Measurements from ENCODE around the gene RYR3.

RYR3 gene

GRCh38 chr15:33382491-33382890, 71.7 kb downstream of the RYR3 start:
- Histone ChIP-seq H3K36me3 (ENCODE audit: insufficient read depth, low read length) (no peaks in the 10 kb centered on the region), H3K4me1 (ENCODE audit: insufficient read depth, low read length) (no peaks in the 10 kb centered on the region), H3K9ac (ENCODE audit: low read depth, low read length) (no peak overlapping the region), H3K9me3 (ENCODE audit: control insufficient read depth, insufficient read depth, low read length) (no peaks in the 10 kb centered on the region)

DNA sequence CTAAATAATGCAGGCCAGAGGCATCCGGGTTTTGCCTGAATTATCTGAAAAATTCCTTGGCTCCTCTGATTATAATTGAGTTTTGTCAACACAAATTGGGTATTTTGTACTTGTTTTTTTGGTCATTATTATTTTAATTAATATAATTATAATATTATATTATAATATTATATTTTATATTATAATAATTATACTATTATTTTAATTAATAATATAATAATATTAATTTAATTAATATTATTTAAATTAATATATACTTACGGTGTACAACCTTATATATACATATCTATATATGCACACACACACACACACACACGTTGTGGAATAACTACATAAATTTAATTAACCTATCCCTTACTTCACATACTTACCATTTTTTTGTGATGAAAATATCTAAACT, 73.5 kb downstream of the RYR3 start:
- no peak overlapping the region for H3K9ac ChIP-seq (ENCODE audit: low read depth, low read length)
- H3K4me1 ChIP-seq (ENCODE audit: insufficient read depth, low read length): no peaks in the 10 kb centered on the region
- no peaks in the 10 kb centered on the region for H3K36me3 ChIP-seq (ENCODE audit: insufficient read depth, low read length)
- no peaks in the 10 kb centered on the region for H3K9me3 ChIP-seq (ENCODE audit: control insufficient read depth, insufficient read depth, low read length)

DNA sequence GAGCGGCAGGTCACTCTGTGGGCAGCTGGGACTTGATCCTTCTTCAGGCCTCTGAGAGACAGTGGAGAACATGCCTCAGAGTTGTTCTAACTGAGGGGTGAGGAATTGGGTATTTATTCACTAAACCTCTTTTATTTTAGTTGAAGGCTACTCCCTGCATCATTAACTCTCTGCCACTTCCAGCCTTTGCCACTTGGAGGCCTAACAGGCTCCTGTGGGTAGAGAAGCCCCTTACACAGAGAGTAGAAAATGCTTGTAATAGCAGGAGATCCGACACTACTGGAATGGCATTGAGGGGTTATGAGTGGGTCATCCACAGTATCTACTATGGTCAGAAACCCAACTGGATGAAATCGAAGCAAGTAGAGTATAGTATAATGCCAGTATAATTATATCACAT, 81.7 kb downstream of the RYR3 start:
- no peaks in the 10 kb centered on the region for H3K36me3 ChIP-seq (ENCODE audit: insufficient read depth, low read length)
- no peaks in the 10 kb centered on the region for H3K9me3 ChIP-seq (ENCODE audit: control insufficient read depth, insufficient read depth, low read length)
- peaks cover 9% of the 10 kb centered on the region for H3K4me1 ChIP-seq (ENCODE audit: insufficient read depth, low read length)
- no peak overlapping the region for H3K9ac ChIP-seq (ENCODE audit: low read depth, low read length)

DNA sequence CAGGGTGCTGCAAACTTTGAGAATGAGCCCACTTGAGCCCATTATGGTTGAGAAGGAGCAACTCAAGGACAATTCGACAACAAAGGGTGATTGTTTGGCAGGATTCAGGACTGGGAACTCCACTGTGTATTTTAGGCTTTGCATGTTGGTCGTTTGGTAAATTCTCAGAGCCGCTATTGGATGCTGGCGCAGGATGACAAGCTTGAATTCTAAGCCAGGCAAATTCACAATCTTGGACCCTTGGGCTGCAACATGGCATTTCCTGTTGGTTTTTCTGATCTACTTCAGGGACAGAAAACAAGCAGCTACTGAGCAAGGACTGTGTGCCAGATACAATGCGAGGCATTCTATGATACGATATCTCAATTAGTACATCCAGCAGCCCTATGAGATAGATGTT, 82.8 kb downstream of the RYR3 start:
- Histone ChIP-seq H3K9me3 (ENCODE audit: control insufficient read depth, insufficient read depth, low read length) (no peaks in the 10 kb centered on the region), H3K36me3 (ENCODE audit: insufficient read depth, low read length) (no peaks in the 10 kb centered on the region), H3K4me1 (ENCODE audit: insufficient read depth, low read length) (peaks cover 9% of the 10 kb centered on the region), H3K9ac (ENCODE audit: low read depth, low read length) (no peak overlapping the region)

DNA sequence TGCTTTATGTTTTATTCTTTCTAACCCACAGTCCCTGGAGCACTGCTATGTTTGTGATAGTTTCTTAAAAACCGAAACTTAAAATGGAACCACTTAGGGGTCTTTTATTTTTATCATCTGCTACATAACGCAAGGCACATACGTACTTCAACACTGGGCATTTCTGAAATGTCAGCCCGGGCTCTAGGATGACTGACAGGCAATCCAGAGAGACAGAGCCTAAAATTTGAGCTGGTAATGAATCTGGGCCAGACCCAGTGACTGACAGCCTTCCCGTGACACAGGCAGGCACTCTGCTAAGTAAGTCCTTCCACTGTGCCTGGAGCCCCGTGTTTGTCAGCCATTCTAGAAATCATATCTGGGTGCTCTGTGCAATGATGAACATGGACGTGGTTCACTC, 84.6 kb downstream of the RYR3 start:
- Histone ChIP-seq H3K9ac (ENCODE audit: low read depth, low read length) (no peak overlapping the region), H3K9me3 (ENCODE audit: control insufficient read depth, insufficient read depth, low read length) (no peaks in the 10 kb centered on the region), H3K36me3 (ENCODE audit: insufficient read depth, low read length) (no peaks in the 10 kb centered on the region), H3K4me1 (ENCODE audit: insufficient read depth, low read length) (peaks cover 9% of the 10 kb centered on the region)

- H3K9ac ChIP-seq (ENCODE audit: low read depth, low read length): no peak overlapping the region
- H3K4me1 ChIP-seq (ENCODE audit: insufficient read depth, low read length): peaks cover 9% of the 10 kb centered on the region
- no peaks in the 10 kb centered on the region for H3K9me3 ChIP-seq (ENCODE audit: control insufficient read depth, insufficient read depth, low read length)
- H3K36me3 ChIP-seq (ENCODE audit: insufficient read depth, low read length): no peaks in the 10 kb centered on the region
These were observed 85.1 kb downstream of the RYR3 start for GRCh38 chr15:33395846-33396245.

GRCh38 chr15:33396475-33396874, 85.7 kb downstream of the RYR3 start:
- Histone ChIP-seq H3K36me3 (ENCODE audit: insufficient read depth, low read length) (no peaks in the 10 kb centered on the region), H3K9ac (ENCODE audit: low read depth, low read length) (no peak overlapping the region), H3K9me3 (ENCODE audit: control insufficient read depth, insufficient read depth, low read length) (no peaks in the 10 kb centered on the region), H3K4me1 (ENCODE audit: insufficient read depth, low read length) (peaks cover 9% of the 10 kb centered on the region)

GRCh38 chr15:33398555-33398954, 87.8 kb downstream of the RYR3 start:
- H3K4me1 ChIP-seq (ENCODE audit: insufficient read depth, low read length): peaks cover 9% of the 10 kb centered on the region
- H3K9me3 ChIP-seq (ENCODE audit: control insufficient read depth, insufficient read depth, low read length): no peaks in the 10 kb centered on the region
- H3K36me3 ChIP-seq (ENCODE audit: insufficient read depth, low read length): no peaks in the 10 kb centered on the region
- no peak overlapping the region for H3K9ac ChIP-seq (ENCODE audit: low read depth, low read length)

DNA sequence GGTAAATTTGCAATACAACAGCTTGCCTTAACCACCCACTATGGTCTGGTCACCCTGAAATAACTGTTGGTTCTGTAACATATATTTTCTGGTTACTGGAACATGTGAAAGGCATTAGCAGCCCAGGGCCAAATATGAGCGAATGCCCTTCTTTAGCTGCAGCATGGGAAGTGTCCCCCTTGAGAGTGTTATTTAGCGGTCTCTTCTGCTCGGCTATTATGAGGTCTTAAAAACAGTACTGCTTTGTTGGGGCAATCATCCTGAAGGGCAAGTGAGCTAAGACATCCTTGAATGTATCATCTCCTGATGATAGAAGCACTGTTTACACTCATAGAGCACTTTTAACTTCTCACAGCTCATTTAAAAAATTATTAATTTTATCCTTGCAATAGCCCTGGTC, 90.2 kb downstream of the RYR3 start:
- H3K4me1 ChIP-seq (ENCODE audit: insufficient read depth, low read length): peaks cover 9% of the 10 kb centered on the region
- no peak overlapping the region for H3K9ac ChIP-seq (ENCODE audit: low read depth, low read length)
- H3K36me3 ChIP-seq (ENCODE audit: insufficient read depth, low read length): no peaks in the 10 kb centered on the region
- no peaks in the 10 kb centered on the region for H3K9me3 ChIP-seq (ENCODE audit: control insufficient read depth, insufficient read depth, low read length)

DNA sequence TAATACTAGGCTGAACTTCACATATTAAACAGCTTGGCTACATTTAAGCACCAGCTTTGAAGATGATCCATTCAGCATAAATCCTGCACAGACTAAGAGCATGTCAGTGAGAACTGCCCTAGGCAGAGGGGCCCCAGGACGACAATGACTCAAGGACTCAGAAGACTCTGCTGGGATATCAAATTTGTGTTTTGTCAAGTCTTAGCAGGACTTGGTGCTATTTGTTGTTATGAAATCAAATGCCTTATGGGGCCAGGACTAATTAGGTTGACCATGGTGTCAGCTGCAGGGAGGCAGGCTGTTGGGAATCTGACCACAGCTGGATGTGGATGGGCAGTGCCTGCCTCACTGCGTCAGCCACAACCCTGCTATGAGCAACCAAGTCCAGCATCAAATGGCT, 91.8 kb downstream of the RYR3 start:
- Histone ChIP-seq H3K9ac (ENCODE audit: low read depth, low read length) (no peak overlapping the region), H3K36me3 (ENCODE audit: insufficient read depth, low read length) (no peaks in the 10 kb centered on the region), H3K4me1 (ENCODE audit: insufficient read depth, low read length) (no peaks in the 10 kb centered on the region), H3K9me3 (ENCODE audit: control insufficient read depth, insufficient read depth, low read length) (no peaks in the 10 kb centered on the region)

- Histone ChIP-seq H3K4me1 (ENCODE audit: insufficient read depth, low read length) (no peaks in the 10 kb centered on the region), H3K9me3 (ENCODE audit: control insufficient read depth, insufficient read depth, low read length) (no peaks in the 10 kb centered on the region), H3K9ac (ENCODE audit: low read depth, low read length) (no peak overlapping the region), H3K36me3 (ENCODE audit: insufficient read depth, low read length) (no peaks in the 10 kb centered on the region)
These were observed 94.3 kb downstream of the RYR3 start for GRCh38 chr15:33405096-33405495.

- H3K9me3 ChIP-seq (ENCODE audit: control insufficient read depth, insufficient read depth, low read length): no peaks in the 10 kb centered on the region
- H3K4me1 ChIP-seq (ENCODE audit: insufficient read depth, low read length): no peaks in the 10 kb centered on the region
- no peak overlapping the region for H3K9ac ChIP-seq (ENCODE audit: low read depth, low read length)
- H3K36me3 ChIP-seq (ENCODE audit: insufficient read depth, low read length): no peaks in the 10 kb centered on the region
These were observed 101.1 kb downstream of the RYR3 start for GRCh38 chr15:33411596-33412540.

DNA sequence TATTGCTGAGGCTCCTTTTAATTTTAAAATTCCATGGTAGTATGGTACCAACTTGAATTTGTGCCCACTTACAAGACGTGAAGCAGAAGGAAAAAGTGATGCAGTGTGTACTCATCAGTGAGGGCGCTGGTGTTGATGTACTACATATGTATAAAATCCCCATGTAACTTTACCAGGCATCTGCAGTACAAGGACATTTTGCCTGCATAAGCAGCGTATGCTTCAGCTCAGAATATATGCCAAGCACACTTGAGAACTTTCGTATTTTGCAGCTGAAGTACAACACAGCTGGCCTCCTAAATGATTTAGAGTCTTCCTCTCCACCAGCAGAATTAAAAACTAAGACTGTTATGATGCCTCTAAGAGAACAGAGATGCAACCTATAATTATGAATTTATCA, 108.9 kb downstream of the RYR3 start:
- Histone ChIP-seq H3K36me3 (ENCODE audit: insufficient read depth, low read length) (no peaks in the 10 kb centered on the region), H3K9ac (ENCODE audit: low read depth, low read length) (no peak overlapping the region), H3K4me1 (ENCODE audit: insufficient read depth, low read length) (no peaks in the 10 kb centered on the region), H3K9me3 (ENCODE audit: control insufficient read depth, insufficient read depth, low read length) (no peaks in the 10 kb centered on the region)

GRCh38 chr15:33424025-33424424, 113.3 kb downstream of the RYR3 start:
- H3K4me1 ChIP-seq (ENCODE audit: insufficient read depth, low read length): no peaks in the 10 kb centered on the region
- no peaks in the 10 kb centered on the region for H3K36me3 ChIP-seq (ENCODE audit: insufficient read depth, low read length)
- no peaks in the 10 kb centered on the region for H3K9me3 ChIP-seq (ENCODE audit: control insufficient read depth, insufficient read depth, low read length)
- no peak overlapping the region for H3K9ac ChIP-seq (ENCODE audit: low read depth, low read length)

DNA sequence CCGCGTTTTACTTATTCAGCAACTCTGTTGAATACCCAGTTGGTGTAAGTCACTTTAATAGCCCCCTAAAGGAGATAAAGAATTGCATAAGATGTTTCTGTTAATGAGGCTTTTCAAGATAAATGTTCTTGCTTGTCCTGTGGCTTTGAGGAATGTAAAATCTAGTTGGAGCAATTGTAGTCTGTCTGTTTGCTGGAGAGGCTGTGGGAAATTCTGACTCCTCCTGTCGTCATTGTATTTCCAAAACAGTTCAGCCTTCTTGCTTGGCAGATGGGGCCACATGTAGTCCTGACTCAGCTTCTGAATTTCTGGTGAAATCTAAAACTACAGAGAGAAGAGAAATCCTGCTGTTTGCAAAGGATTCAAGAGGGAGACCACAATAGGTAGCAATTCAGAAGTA, 114.4 kb downstream of the RYR3 start:
- Histone ChIP-seq H3K9ac (ENCODE audit: low read depth, low read length) (no peak overlapping the region), H3K4me1 (ENCODE audit: insufficient read depth, low read length) (no peaks in the 10 kb centered on the region), H3K9me3 (ENCODE audit: control insufficient read depth, insufficient read depth, low read length) (no peaks in the 10 kb centered on the region), H3K36me3 (ENCODE audit: insufficient read depth, low read length) (no peaks in the 10 kb centered on the region)
